Measurements from ENCODE around the gene LETM1. TPM values are rescaled to one million over a fixed set of nuclear protein-coding genes. Genes with fewer than 3 reads are reported as not detected.

LETM1 gene
- total and polyA plus RNA-seq, 2 donors (not counting 3 experiments of a cell fraction or from before 2014, with no cell fraction given): 25.6 to 62.5 TPM

DNA sequence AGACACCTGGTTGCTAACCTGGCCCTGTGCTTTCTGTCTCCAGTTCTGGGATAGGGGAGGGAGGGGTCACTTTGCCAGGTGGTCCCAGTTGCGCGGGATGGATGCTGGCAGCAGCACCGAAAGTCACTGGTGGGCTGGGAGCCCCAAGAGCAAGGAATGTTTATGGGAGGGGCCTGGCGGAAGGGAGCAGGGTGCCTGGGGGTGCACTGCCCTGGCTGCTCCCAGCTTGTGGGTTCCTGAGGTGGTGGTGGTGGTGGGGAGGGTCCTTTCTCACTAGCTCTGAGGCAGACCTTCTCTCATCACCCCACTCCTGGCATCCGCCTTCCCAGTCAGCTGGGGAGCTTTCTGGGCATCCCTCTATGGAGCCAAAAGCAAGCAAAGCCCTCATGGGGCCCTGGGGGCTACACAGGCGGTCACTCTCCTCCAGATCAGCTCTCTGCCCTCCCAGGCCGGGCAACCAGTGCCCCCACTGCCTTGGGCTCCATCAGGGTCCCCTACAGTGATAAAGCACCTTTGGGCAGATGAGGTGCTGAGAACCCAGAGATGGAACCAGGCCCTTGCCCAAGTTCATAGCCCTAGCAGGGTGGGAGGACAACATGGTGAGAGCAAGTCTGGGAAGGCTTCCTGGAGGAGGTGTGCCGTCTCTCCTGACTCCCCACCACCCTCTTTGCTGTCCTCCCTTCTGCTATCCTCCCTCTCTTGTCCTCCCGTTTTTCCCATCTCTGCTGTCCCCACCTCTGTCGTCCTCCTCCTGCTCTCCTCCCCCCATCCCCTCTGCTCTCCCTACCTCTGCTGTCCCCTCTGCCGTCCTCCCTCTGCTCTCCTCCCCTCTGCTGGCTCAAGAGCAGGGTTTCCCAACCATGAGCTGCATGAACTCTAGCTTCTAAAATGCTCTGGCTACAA lies 46.9 kb downstream of the LETM1 start:
- Histone ChIP-seq H3K36me3 (ENCODE audit: control insufficient read depth in 2 of 2, extremely low read depth in 1 of 2, insufficient read depth in 2 of 2, low read length in 2 of 2) (peaks cover 0 to 6% of the 10 kb centered on the region in 2 experiments), H3K4me2 (ENCODE audit: insufficient read depth, low read length) (no peak overlapping the region), H3K4me1 (ENCODE audit: control insufficient read depth, extremely low read depth, insufficient read depth, low read length) (no peaks in the 10 kb centered on the region), H3K4me3 (replicated peaks in 1 of 3; ENCODE audit: insufficient read depth in 1 of 3, low read depth in 1 of 3, low read length in 3 of 3) (no peak overlapping the region), H3K27ac (ENCODE audit: insufficient read depth, low read depth, low read length) (no peak overlapping the region), H3K9me1 (replicated peaks; ENCODE audit: control insufficient read depth, extremely low read depth, insufficient read depth, low read length) (no peaks in the 10 kb centered on the region), H3K9me3 (replicated peaks; ENCODE audit: control insufficient read depth, insufficient read depth, low read length) (no peaks in the 10 kb centered on the region), H2AFZ (ENCODE audit: low read depth, low read length) (no peak overlapping the region), H3K27me3 (ENCODE audit: control insufficient read depth in 2 of 2, insufficient read depth in 2 of 2, low read length in 2 of 2) (no peaks in the 10 kb centered on the region), H4K20me1 (replicated peaks; ENCODE audit: control insufficient read depth, extremely low read depth, insufficient read depth, low read length) (no peaks in the 10 kb centered on the region), H3K9ac (replicated peaks; ENCODE audit: extremely low read depth, insufficient read depth, low read length) (no peak overlapping the region), H3K79me2 (ENCODE audit: control insufficient read depth, insufficient read depth, low read length) (no peaks in the 10 kb centered on the region)
- ChIA-PET CTCF (interaction anchor here (0.7 to 9.5 kb wide), 18 partner anchors 9 to 115 kb away, joined by 3 to 198 read pairs (median 4); partner anchors contain the start of gene FGFR3), POLR2A (interaction anchor here (1.0 kb wide), 1 partner anchor 60 kb away, joined by 5 read pairs; no protein-coding TSS in a partner anchor)
- intact Hi-C loops (cut with micrococcal nuclease): no loop called here
- TF ChIP-seq POLR2A (IDR thresholded peaks at IDR 0.05; ENCODE audit: low read depth, low read length) (no peak), FOS (IDR thresholded peaks at IDR 0.05; ENCODE audit: borderline replicate concordance, insufficient read depth, low read length) (no peak), GATA2 (IDR thresholded peaks at IDR 0.05; ENCODE audit: insufficient read depth, insufficient read length, low read depth, low read length) (no peak), EZH2 (IDR thresholded peaks at IDR 0.05; ENCODE audit: borderline replicate concordance, low read depth, low read length, severe bottlenecking) (no peak), POLR2AphosphoS5 (IDR thresholded peaks at IDR 0.05; ENCODE audit: insufficient read depth, low read depth, low read length) (no peak), MYC (IDR thresholded peaks at IDR 0.05; ENCODE audit: low read depth, low read length) (no peak), JUN (IDR thresholded peaks at IDR 0.05; ENCODE audit: borderline replicate concordance, insufficient read depth, insufficient read length, low read depth) (no peak)
- TF ChIP-seq, protein P1, sequence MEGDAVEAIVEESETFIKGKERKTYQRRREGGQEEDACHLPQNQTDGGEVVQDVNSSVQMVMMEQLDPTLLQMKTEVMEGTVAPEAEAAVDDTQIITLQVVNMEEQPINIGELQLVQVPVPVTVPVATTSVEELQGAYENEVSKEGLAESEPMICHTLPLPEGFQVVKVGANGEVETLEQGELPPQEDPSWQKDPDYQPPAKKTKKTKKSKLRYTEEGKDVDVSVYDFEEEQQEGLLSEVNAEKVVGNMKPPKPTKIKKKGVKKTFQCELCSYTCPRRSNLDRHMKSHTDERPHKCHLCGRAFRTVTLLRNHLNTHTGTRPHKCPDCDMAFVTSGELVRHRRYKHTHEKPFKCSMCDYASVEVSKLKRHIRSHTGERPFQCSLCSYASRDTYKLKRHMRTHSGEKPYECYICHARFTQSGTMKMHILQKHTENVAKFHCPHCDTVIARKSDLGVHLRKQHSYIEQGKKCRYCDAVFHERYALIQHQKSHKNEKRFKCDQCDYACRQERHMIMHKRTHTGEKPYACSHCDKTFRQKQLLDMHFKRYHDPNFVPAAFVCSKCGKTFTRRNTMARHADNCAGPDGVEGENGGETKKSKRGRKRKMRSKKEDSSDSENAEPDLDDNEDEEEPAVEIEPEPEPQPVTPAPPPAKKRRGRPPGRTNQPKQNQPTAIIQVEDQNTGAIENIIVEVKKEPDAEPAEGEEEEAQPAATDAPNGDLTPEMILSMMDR (IDR thresholded peaks at IDR 0.05; ENCODE audit: extremely low read depth in 1 of 2, insufficient read depth in 1 of 2, low read depth in 1 of 2, low read length in 2 of 2): no peak
- DNase-seq (ENCODE audit: low read depth, low spot score) (no peak), FAIRE-seq (no peak)
- dilution Hi-C loops (cut with MboI; ENCODE audit: extremely low pct_ligation_motif_present, low sequenced_read_pairs): no loop called here
- BruUV-seq (replicated peaks): no TSS peak

Measured in endothelial cell of umbilical vein (primary cell).